LNCAP (cell line): ENCODE data around the gene GNA12.

Experiments used
- CTCF ChIP-seq: fragments of 450-650 bp; IDR thresholded peaks from 2 replicates; pipeline ENCODE4 v1.5.1; 2017; ENCODE audit warnings: mild to moderate bottlenecking

GNA12 gene

GRCh38 chr7:2796358-2797352 is 47.5 kb downstream of the GNA12 start:
- TF ChIP-seq CTCF, result no peak

DNA sequence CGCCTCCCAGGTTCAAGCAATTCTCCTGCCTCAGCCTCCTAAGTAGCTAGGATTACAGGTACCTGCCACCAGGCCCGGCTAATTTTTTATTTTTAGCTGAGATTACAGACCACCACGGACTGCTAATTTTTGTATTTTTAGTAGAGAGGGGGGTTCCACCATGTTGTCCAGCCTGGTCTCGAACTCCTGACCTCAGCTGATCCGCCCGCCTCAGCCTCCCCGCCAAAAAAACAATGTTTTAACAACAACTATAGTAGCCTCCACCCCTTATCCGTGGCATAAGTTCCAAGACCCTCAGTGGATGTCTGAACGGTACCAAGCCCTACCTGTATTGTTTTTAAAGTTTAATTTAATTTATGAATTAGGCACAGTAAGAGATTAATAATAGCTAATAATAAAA is 48.2 kb downstream of the GNA12 start:
- no peak for TF ChIP-seq CTCF

GRCh38 chr7:2794836-2795636 is 49.1 kb downstream of the GNA12 start:
- no peak for TF ChIP-seq CTCF

- TF ChIP-seq CTCF, result no peak
Observed at GRCh38 chr7:2792856-2793487, 51.1 kb downstream of the GNA12 start.

GRCh38 chr7:2792235-2792634 is 51.9 kb downstream of the GNA12 start:
- no peak for TF ChIP-seq CTCF

- TF ChIP-seq CTCF, result no peak
Observed at GRCh38 chr7:2791390-2791789, 52.7 kb downstream of the GNA12 start.

- no peak for TF ChIP-seq CTCF
Observed at GRCh38 chr7:2787251-2787951, 56.7 kb downstream of the GNA12 start.
